GM23338 (cell line): Measurements from ENCODE around the gene TMEM250. TPM values are rescaled to one million over a fixed set of nuclear protein-coding genes. Genes with fewer than 3 reads are reported as not detected.

Experiments
- ATAC-seq: fragments of 200-7000 bp; cut with Tn5 transposase; 3 replicates; pipeline ENCODE4 v1.9.1; 2020
- DNase-seq: peaks from one replicate; pipeline ENCODE4 v3.0.0-alpha.2; 2015; ENCODE audit warnings: low spot score
- H2AFZ ChIP-seq: fragments of 200-600 bp; sonication (generic); 2 replicates; pipeline ENCODE4 v1.8.0; 2016; ENCODE audit warnings: antibody characterized with exemption, mild to moderate bottlenecking, moderate library complexity
- H3F3A ChIP-seq: fragments of 200-600 bp; sonication (generic); replicated peaks from 2 replicates; pipeline ENCODE4 v1.8.0; 2017; ENCODE audit warnings: antibody characterized with exemption, mixed run types, low read depth
- H3K27ac ChIP-seq: fragments of 200-600 bp; sonication (generic); 2 replicates; pipeline ENCODE4 v1.6.1; 2016; ENCODE audit warnings: low read depth
- H3K27me3 ChIP-seq: fragments of 200-600 bp; sonication (generic); 2 replicates; pipeline ENCODE4 v1.8.0; 2016; ENCODE audit warnings: mild to moderate bottlenecking, mixed run types, moderate library complexity; ENCODE audit not compliant: insufficient read depth
- H3K36me3 ChIP-seq: fragments of 200-600 bp; sonication (generic); 2 replicates; pipeline ENCODE4 v1.8.0; 2016; ENCODE audit warnings: mild to moderate bottlenecking; ENCODE audit not compliant: insufficient read depth
- H3K4me1 ChIP-seq: fragments of 200-600 bp; sonication (generic); 2 replicates; pipeline ENCODE4 v1.8.0; 2016; ENCODE audit warnings: mild to moderate bottlenecking, moderate library complexity; ENCODE audit not compliant: insufficient read depth
- H3K4me2 ChIP-seq: fragments of 200-600 bp; sonication (generic); 2 replicates; pipeline ENCODE4 v1.7.1; 2017; ENCODE audit warnings: mixed run types
- H3K4me3 ChIP-seq: fragments of 200-600 bp; sonication (generic); 2 replicates; pipeline ENCODE4 v1.6.1; 2016; ENCODE audit warnings: mixed run types
- H3K79me2 ChIP-seq: fragments of 200-600 bp; sonication (generic); replicated peaks from 2 replicates; pipeline ENCODE4 v1.8.0; 2017; ENCODE audit warnings: mild to moderate bottlenecking; ENCODE audit not compliant: insufficient read depth
- H3K9me2 ChIP-seq: fragments of 200-600 bp; sonication (generic); 2 replicates; pipeline ENCODE4 v1.8.0; 2017; ENCODE audit not compliant: insufficient read depth
- H4K20me1 ChIP-seq: fragments of 200-600 bp; sonication (generic); replicated peaks from 2 replicates; pipeline ENCODE4 v1.8.0; 2017; ENCODE audit warnings: mild to moderate bottlenecking; ENCODE audit not compliant: insufficient read depth
- H3K27ac Mint-ChIP-seq: 2 replicates; pipeline ENCODE4 v1.8.0; 2020; ENCODE audit warnings: inconsistent platforms, mild to moderate bottlenecking, moderate library complexity, mixed read lengths
- H3K27me3 Mint-ChIP-seq: 3 replicates; pipeline ENCODE4 v1.8.0; 2022; ENCODE audit warnings: low read depth, mild to moderate bottlenecking, moderate library complexity, mixed read lengths, inconsistent platforms; ENCODE audit not compliant: insufficient read depth, poor library complexity
- H3K36me3 Mint-ChIP-seq: 3 replicates; pipeline ENCODE4 v1.8.0; 2021; ENCODE audit warnings: low read depth, mild to moderate bottlenecking, inconsistent platforms, moderate library complexity, mixed read lengths
- H3K4me1 Mint-ChIP-seq: 3 replicates; pipeline ENCODE4 v1.8.0; 2020; ENCODE audit warnings: mild to moderate bottlenecking, inconsistent platforms, mixed read lengths
- H3K4me3 Mint-ChIP-seq: 3 replicates; pipeline ENCODE4 v1.8.0; 2021; ENCODE audit warnings: moderate library complexity, mild to moderate bottlenecking, inconsistent platforms, mixed read lengths
- H3K9me3 Mint-ChIP-seq: 3 replicates; pipeline ENCODE4 v1.8.0; 2020; ENCODE audit warnings: moderate library complexity, mild to moderate bottlenecking, inconsistent platforms, mixed read lengths
- CREB1 ChIP-seq: fragments of 250-450 bp; sonication (Bioruptor Pico); IDR thresholded peaks from 2 replicates; pipeline ENCODE4 v1.5.0; 2020; ENCODE audit warnings: low read depth, mild to moderate bottlenecking, moderate library complexity
- CTCF ChIP-seq, 2 experiments: fragments of 200-600 bp in 1 of 2; sonication (generic) in 1 of 2; conservative IDR thresholded peaks; 2 replicates each; pipeline versions ENCODE4 v1.5.1 to v1.6.1; 2016 to 2017; ENCODE audit warnings: antibody characterized with exemption in 2 of 2, low read depth in 2 of 2, mild to moderate bottlenecking in 2 of 2, moderate library complexity in 1 of 2
- JUNB ChIP-seq: IDR thresholded peaks from one replicate; pipeline ENCODE4 v1.6.1; 2016; ENCODE audit warnings: antibody characterized with exemption; ENCODE audit not compliant: unreplicated experiment
- NANOG ChIP-seq: IDR thresholded peaks from 2 replicates; pipeline ENCODE4 v1.6.1; 2016; ENCODE audit warnings: antibody characterized with exemption, borderline replicate concordance
- POLR2AphosphoS5 ChIP-seq: IDR thresholded peaks from 2 replicates; pipeline ENCODE4 v1.6.1; 2016; ENCODE audit warnings: antibody characterized with exemption, low read depth
- STAT1 ChIP-seq: IDR thresholded peaks from one replicate; pipeline ENCODE4 v1.6.1; 2016; ENCODE audit warnings: antibody characterized with exemption; ENCODE audit not compliant: unreplicated experiment
- ZNF331 ChIP-seq: fragments of 250-450 bp; sonication (Bioruptor Pico); IDR thresholded peaks from 2 replicates; pipeline ENCODE4 v1.5.0; 2020; ENCODE audit warnings: low read depth, mild to moderate bottlenecking, moderate library complexity
- polyA plus RNA-seq: library from polyadenylated mRNA; unstranded; fragments of >200 nt; fragmentation: Nextera tagmentation; extraction: Ambion mirVana; gene quantifications from 2 replicates; pipeline ENCODE4 v1.2.1, GENCODE V29; 2016
- total RNA-seq: library from RNA; depleted of rRNA; stranded (reverse); fragments of >200 nt; shearing (Covaris generic); gene quantifications from 2 replicates; pipeline ENCODE4 v1.2.3, GENCODE V29; 2014
- TF ChIP-seq, protein P1 (sequence below): IDR thresholded peaks from 2 replicates; pipeline ENCODE4 v1.6.1; 2016; ENCODE audit warnings: antibody characterized with exemption
- TF ChIP-seq, protein P2 (sequence below): fragments of 250-450 bp; sonication (Bioruptor Pico); IDR thresholded peaks from 2 replicates; pipeline ENCODE4 v1.5.0; 2020; ENCODE audit warnings: mild to moderate bottlenecking, moderate library complexity

Gene TMEM250
- total and polyA plus RNA-seq, 2 experiments from 2014 or later = 12.2 to 39.2 TPM

DNA sequence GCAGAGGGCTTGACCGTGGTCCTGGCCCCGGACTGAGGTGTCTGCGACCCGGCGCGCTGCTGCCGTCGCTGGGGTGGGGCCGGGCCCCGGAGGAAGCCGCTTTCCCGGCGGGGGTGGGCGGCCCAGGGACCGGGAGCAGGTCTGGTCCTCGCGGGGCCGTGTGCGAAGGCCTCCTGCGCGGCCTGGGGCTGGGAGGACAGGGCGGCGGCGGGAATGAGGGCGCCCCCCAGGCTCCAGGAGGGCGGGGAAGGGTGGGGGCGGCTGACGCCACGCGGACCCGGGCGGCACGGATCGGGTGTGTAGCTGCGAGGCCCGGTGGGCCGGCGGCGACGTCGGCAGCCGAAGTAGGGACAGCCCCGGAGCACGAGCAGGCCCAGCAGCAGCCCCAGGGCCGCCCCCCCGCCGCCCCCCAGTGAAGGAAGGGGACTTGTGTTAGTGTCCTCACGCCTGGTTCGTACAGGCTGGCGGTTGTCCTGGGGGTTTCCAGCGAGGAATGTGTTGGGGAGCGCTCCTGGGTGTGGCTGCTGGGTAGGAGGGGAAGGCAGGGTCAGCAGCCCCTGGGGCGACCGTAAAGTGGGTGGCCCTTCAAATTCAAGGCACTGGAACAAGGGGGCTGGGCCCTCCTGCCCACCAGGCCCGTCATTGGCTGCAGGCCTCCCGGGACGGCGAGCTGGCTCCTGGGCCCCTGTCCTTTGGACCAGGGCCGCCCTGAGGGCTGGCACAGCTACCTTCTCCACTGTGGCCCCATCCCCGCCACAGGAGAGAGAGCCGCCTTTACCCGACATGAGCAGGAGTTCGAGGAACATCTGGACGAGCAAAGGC lies 597 bp upstream of the TMEM250 start (continued):
- TF ChIP-seq CREB1 (CRISPR knock-in tag) (no peak), CTCF (conservative IDR thresholded peaks at IDR 0.05; ENCODE audit: low read depth in 2 of 2) (no peak), NANOG (no peak), STAT1 (no peak)
- TF ChIP-seq, protein P1, sequence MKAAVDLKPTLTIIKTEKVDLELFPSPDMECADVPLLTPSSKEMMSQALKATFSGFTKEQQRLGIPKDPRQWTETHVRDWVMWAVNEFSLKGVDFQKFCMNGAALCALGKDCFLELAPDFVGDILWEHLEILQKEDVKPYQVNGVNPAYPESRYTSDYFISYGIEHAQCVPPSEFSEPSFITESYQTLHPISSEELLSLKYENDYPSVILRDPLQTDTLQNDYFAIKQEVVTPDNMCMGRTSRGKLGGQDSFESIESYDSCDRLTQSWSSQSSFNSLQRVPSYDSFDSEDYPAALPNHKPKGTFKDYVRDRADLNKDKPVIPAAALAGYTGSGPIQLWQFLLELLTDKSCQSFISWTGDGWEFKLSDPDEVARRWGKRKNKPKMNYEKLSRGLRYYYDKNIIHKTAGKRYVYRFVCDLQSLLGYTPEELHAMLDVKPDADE = no peak

DNA sequence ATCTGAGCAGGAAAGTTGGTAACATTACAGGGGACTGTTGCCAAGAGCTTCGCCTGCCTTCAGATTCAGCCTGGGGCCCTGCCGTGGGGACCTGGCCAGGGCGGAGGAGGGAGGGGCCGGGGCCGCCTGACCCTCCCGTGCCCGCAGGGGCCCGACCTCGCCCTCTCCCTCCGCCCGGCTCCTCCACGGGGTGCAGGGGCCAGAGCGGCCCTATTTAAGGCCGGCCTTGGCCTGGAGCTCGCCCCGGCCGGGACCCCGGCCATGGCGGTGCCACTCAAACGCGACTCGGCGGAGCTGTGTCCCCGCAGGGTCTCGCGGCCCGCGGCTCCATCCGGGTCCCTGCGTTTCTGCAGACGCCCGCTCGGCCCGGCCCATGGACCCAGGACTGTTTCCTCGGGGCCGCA lies 757 bp downstream of the TMEM250 start:
- no peaks in the 10 kb centered on the region for H3K9me3 Mint-ChIP-seq
- Histone ChIP-seq H3K36me3 (no peaks in the 10 kb centered on the region), H3K4me3 (peak overlapping the region; percentile 73), H2AFZ (no peak overlapping the region), H3K27ac (no peak overlapping the region), H4K20me1 (no peaks in the 10 kb centered on the region; the same call in 1 of the 2 replicates), H3K9me2 (no peaks in the 10 kb centered on the region), H3K79me2 (no peaks in the 10 kb centered on the region; the same call in 1 of the 2 replicates), H3F3A (peaks cover 8% of the 10 kb centered on the region; the same call in 1 of the 2 replicates), H3K4me1 (peaks cover 4% of the 10 kb centered on the region; the same call in 1 of the 2 replicates), H3K27me3 (no peaks in the 10 kb centered on the region), H3K4me2 (peak overlapping the region; percentile 90)
- TF ChIP-seq STAT1 (no peak), ZNF331 (CRISPR knock-in tag) (no peak), JUNB (no peak), CTCF (conservative IDR thresholded peaks at IDR 0.05; ENCODE audit: low read depth in 2 of 2) (no peak), POLR2AphosphoS5 (no peak)
- TF ChIP-seq, protein P1 = no peak
- TF ChIP-seq, protein P2, sequence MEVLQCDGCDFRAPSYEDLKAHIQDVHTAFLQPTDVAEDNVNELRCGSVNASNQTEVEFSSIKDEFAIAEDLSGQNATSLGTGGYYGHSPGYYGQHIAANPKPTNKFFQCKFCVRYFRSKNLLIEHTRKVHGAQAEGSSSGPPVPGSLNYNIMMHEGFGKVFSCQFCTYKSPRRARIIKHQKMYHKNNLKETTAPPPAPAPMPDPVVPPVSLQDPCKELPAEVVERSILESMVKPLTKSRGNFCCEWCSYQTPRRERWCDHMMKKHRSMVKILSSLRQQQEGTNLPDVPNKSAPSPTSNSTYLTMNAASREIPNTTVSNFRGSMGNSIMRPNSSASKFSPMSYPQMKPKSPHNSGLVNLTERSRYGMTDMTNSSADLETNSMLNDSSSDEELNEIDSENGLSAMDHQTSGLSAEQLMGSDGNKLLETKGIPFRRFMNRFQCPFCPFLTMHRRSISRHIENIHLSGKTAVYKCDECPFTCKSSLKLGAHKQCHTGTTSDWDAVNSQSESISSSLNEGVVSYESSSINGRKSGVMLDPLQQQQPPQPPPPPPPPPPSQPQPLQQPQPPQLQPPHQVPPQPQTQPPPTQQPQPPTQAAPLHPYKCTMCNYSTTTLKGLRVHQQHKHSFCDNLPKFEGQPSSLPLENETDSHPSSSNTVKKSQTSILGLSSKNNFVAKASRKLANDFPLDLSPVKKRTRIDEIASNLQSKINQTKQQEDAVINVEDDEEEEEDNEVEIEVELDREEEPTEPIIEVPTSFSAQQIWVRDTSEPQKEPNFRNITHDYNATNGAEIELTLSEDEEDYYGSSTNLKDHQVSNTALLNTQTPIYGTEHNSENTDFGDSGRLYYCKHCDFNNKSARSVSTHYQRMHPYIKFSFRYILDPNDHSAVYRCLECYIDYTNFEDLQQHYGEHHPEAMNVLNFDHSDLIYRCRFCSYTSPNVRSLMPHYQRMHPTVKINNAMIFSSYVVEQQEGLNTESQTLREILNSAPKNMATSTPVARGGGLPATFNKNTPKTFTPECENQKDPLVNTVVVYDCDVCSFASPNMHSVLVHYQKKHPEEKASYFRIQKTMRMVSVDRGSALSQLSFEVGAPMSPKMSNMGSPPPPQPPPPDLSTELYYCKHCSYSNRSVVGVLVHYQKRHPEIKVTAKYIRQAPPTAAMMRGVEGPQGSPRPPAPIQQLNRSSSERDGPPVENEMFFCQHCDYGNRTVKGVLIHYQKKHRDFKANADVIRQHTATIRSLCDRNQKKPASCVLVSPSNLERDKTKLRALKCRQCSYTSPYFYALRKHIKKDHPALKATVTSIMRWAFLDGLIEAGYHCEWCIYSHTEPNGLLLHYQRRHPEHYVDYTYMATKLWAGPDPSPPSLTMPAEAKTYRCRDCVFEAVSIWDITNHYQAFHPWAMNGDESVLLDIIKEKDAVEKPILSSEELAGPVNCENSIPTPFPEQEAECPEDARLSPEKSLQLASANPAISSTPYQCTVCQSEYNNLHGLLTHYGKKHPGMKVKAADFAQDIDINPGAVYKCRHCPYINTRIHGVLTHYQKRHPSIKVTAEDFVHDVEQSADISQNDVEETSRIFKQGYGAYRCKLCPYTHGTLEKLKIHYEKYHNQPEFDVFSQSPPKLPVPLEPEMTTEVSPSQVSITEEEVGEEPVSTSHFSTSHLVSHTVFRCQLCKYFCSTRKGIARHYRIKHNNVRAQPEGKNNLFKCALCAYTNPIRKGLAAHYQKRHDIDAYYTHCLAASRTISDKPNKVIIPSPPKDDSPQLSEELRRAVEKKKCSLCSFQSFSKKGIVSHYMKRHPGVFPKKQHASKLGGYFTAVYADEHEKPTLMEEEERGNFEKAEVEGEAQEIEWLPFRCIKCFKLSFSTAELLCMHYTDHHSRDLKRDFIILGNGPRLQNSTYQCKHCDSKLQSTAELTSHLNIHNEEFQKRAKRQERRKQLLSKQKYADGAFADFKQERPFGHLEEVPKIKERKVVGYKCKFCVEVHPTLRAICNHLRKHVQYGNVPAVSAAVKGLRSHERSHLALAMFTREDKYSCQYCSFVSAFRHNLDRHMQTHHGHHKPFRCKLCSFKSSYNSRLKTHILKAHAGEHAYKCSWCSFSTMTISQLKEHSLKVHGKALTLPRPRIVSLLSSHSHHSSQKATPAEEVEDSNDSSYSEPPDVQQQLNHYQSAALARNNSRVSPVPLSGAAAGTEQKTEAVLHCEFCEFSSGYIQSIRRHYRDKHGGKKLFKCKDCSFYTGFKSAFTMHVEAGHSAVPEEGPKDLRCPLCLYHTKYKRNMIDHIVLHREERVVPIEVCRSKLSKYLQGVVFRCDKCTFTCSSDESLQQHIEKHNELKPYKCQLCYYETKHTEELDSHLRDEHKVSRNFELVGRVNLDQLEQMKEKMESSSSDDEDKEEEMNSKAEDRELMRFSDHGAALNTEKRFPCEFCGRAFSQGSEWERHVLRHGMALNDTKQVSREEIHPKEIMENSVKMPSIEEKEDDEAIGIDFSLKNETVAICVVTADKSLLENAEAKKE = no peak
- H3K4me3 Mint-ChIP-seq = peak overlapping the region; percentile 79
- DNase-seq = peak; percentile 35
- 0 out of 2 replicates have a peak overlapping the region, but pooled peaks have one; percentile 84 for H3K27ac Mint-ChIP-seq
- H3K36me3 Mint-ChIP-seq = peaks cover 11% of the 10 kb centered on the region; the same call in 2 of the 3 replicates
- H3K4me1 Mint-ChIP-seq = no peaks in the 10 kb centered on the region
- H3K27me3 Mint-ChIP-seq = peaks cover 11% of the 10 kb centered on the region
- ATAC-seq = peak; percentile 4
